Lung microvascular endothelial cell (primary cell): ENCODE results near the gene KRTAP5-5. TPM values are rescaled to one million over a fixed set of nuclear protein-coding genes. Genes with fewer than 3 reads are reported as not detected.
"Not testable (repeated sequence)": the region's sequence is repeated elsewhere in the genome, so short reads cannot be mapped to it uniquely, and the experiment has no call there.

Experiments
- DNase-seq, 2 donors: peaks; one replicate each; pipeline versions ENCODE4 v3.0.0 to v3.0.0-alpha.2; 2010; ENCODE audit warnings: low read depth in 2 of 2
- total RNA-seq: library from RNA; depleted of rRNA; stranded (reverse); fragments of >200 nt; gene quantifications from 2 replicates; pipeline ENCODE4 v1.2.1, GENCODE V29; 2014

KRTAP5-5 gene
- total RNA-seq, 1 donor from 2014 or later = not detected

DNA sequence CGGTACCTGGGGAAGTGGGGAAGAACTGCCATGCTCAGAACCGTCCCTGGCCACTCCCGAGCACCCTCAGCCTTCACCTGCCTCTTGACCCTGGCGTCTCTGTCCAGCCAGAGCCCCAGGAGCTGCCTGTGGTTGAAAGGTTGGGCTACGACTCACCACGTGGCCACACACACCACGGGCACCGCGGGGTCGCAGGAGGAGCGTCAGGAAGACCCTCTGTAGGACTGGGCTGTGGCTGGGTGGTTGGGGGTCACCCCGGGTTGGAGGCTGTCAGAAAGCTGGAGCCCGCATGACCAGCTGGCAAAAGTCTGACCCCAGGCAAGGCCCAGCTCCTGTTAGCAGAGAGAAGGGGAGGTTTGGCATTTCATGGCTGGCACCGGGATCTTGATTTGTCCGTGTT, 11.5 kb downstream of the KRTAP5-5 start:
- DNase-seq = no peak

DNA sequence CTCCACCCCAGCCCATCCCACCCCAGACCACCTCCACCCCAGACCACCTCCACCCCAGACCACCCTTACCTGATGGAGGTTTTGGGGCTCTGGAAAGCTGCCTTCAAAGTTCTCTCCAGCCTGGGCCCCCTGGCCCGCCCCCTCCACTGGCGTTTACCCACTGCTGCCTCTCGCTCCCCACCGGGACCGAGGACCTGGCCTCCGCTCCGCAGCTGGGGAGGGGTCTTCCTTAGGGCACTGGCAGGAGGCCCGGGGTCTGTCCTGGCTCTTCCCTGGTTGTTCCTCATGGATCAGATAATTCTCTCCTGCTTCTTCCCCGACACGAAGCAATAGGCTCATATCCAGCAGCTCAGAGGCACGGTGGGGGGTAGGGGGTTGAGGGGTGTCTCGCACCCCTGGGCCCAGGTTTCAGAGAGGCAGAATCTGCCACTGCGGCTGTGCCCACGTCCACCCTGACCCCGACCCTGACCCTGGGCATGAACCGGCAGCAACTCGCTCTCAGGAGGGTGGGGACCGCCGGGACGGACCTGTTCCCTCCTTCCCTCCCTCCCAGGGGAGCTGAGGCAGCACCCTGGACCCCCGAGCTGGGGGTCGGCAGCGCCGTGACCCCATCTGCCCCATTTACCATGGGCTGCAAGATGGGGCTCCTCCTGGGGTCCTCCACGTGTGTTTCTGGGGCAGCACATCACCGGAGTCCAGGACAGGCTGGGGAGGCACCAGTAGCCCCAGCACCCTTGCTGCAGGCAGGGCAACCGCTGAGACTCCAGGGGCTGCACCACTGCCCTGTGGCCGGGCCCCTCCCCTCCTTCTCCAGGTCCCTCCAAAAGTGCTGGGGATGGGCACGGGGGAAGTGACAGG, 12.9 kb downstream of the KRTAP5-5 start:
- no peak for DNase-seq

DNA sequence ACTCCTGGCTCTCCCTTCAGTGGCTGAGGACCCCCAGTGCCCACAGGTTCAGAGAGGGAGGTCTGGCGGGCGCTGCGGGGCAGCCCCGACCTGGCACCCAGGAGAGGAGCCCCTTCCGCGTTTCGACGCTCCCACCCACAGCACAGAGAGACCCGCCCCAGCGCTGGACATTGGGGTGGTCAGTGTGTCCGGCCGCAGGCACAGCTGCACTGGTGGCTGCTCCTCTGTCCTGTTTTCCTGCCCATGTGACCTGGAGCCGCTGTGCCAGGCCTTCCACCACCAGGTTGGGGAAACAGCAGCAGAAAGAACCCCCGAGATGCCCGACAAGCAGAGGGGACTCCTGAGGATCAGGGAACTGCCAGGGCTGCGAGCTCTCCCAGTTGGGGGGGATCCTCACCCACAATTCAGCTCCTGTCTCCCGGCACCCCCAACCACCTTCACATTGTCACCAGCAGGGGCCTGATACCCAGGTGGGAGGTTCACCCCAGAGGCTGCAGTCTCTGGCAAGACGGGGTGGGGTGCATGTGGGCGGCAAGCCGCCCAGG, 13.6 kb downstream of the KRTAP5-5 start:
- no peak for DNase-seq

DNA sequence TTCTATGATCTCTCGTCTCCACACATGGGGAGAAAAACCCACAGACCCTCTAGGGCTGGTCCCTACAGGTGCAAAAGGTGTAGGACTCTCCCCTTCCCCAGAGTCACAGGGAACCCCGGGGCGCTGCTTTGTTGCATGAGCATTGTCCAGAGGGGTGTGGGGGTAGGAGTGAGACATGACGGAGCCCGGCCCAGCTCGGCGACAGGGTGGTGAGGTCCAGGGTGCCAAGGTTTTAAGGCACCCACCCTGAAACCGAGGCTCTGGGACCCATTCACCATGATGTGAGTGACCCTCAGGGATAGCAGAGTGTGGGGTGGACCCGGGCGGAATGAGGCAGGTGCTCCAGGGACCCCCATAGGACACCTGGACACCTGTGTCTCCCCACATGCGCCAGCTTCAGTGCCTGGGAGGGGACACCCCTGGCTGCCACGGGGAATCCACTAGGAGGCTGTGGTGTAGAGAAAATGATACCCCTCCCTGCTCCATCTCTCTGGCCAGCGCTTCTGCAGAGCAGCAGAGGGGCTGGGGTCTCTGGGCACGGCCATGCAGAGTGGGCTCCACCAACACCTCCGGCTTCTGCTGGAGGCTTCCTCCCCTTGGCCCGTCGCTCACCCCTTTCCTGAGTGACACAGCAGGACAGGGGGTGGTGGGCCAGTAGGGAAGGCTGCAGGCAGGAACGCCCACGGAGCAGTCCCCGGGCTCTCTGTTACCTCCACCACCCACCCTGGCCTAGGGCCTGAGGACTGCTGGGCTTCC, 15.2 kb downstream of the KRTAP5-5 start:
- no peak for DNase-seq

DNA sequence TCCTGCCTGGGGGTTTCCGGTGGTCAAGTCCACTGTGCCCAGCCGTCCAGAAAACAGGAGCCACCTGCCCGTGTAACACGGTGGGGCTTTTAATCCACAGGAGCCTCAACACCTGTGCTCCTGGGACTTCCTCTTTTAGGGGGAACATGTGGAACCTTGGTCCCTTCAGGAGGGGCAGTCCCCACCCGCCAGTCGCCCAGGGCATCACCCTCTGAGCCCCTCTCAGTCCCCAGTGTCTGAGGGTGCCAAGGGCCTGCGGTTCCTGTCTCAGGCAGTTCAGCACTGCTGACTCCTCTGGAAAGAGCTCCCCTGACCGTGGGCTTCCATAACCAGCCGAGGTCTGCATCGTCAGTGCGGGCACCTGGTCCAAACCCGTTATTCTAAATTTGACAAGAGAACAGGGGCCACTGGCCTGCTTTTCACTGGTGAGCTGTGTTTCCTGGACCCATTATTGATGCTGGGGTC, 15.8 kb downstream of the KRTAP5-5 start:
- no peak for DNase-seq

DNA sequence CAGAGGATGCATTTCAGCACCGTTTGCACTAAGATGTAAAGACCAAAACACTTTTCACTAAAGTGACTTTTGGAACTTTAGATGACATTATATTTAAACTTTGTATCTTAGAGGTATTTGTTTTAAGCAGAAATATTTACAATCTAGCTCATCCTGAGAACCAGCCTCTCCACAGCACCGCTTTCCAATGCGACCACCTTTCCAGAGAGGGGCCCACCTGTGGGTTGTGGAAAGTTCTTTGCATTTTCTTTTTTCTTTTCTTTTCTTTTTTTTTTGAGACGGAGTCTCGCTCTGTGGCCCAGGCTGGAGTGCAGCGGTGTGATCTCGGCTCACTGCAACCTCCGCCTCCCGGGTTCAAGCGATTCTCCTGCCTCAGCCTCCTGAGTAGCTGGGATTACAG, 17.0 kb downstream of the KRTAP5-5 start:
- DNase-seq = not testable (repeated sequence)

DNA sequence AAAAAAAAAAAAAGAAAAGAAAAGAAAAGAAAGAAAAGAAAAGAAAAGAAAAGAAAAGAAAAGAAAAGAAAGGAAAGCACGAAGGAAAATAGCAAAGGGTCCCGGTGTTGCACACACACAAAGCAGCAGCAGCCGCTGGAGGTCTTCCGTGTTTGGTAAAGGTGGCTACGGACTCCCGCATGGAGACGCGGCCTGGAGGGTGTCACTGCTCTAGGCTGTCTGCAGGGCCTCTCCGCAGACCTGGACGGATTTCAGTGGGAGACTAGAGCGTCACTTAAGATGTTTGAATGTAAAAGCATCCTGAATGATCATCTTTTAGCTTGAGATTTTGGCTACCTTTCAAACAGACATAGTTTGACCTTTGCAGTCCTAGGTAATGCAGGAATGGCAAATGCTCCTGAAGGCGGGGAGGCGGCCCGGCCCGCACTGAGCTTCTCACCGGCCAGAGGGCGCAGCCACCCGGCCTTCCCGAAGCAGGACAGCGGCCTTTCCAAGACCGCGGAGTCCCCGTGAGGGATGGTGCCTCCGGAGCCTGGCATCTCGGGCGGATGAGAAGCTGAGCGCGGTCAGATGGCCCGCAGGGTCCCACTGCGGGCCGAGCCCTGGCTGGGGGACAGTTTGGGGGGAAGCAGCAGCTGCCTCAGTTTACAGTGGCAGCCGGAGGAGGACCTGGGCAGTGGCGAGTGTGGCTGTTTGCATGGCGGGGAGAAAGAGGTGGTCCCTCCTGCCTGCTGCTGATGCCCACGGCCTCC, 18.5 kb downstream of the KRTAP5-5 start:
- no peak for DNase-seq

DNA sequence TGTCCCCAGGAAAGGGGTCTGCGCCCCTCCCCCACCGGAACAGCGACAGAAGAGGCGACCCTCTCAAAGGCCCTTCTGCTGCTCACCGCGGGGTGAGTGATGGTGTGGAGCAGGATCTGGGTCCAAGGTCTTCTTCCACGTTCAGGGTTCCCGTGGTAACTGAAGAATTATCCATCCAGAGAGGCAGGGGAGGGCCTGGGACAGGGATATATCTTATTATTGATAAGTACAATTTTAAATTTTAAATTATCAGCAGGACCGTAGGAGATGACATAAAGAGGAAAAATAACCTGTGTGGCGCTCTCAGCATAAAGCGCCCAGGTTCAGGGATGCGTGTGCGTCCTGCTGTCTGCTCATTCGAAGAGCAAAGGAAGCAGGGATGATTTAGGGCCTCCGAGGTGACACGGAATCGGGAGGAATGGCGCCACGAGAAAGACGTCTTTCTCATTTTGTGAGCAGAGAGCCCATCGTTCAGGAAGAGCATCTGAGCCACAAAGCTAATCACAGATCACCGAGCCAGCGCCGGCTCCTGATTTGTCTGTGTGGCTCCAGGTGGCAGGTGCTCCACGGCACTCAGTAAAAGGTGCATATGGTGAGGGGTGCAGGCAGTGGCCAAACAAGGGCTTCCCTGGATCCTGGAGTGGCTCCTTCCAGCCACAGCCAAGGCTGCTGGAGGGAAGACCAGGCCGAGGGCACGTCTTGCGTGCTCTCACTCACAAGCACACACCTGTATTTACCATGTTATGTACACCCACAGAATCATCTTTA, 19.3 kb downstream of the KRTAP5-5 start:
- DNase-seq = no peak

DNA sequence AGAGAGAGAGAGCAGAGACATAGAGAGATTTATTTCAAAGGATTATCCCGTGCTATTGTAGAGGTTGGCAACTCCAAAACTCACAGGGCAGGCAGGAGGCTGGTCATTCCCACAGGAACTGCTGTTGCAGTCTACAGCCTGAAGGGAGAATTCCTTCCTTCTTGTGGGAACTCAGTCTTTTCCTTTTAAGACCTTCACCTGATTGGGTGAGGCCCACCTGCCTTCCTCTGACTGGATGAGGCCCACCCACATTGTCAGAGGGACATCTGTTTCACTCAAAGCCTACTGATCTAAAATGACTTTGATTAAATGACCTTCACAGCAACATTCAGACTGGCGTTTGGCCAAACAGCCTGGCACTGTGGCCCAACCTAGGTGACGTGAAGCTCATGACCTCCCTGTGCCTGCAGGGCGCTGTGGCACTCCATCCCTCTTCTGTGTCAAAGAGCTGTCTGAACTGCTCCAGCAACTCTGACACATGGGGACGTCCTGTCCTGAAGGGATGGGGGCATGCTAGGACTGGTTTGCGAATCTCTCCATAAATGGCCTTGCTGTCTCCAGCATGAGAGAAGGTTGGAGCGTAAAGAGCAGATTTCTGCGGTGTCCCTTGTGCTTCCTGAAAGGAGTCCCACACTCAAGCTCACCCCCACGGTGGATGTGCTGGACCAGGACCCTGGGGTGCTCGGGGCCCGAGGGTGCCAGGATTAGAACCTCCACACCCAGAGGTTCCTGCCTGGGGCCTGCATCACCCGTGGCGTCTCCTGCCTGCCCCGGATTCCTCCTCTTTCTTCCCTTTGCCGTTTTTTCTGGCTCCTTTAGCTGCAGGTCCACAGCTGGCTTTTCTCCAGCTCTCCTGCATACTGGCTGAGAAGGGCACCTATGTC, 20.7 kb downstream of the KRTAP5-5 start:
- no peak for DNase-seq

DNA sequence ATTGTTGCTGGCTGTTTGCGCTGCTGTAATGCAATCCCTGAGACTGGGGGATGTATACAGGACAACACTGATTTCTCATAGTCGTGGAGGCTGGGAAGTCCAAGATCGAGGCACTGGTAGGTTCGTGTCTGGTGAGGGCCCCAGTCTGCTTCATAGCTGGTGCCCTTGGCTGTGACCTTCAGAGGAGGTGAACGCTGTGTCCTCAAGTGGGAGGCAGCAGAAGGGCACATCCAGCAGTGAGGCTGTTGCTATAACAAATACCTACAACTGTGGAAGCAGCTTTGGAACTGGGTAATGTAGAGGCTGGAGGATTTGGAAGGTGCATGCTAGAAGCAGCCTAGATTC, 21.3 kb downstream of the KRTAP5-5 start:
- no peak for DNase-seq

DNA sequence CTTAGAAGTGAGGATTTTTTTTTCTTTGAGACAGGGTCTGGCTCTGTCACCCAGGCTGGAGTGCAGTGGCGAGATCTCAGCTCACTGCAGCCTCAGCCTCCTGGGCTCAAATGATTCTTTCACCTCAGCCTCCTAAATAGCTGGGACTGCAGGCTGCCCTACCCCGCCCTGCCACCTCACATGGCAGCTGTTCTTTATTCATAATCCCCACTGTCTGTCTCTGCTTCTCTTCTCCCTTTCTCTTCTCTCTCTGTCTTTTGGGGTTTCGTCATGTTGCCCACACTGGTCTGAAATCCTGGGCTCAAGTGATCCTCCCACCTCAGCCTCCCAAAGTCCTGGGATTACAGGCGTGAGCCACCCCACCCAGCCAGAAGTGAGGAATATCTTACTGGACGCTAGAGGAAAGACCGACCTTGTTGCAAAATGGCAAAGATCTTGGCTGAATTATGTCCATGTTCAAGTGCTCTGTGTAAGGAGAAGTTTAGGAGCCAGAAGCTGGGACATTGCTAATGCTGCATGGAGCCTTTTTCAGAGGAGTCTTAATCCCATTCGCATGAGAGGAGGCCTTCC, 21.9 kb downstream of the KRTAP5-5 start:
- DNase-seq = no peak

DNA sequence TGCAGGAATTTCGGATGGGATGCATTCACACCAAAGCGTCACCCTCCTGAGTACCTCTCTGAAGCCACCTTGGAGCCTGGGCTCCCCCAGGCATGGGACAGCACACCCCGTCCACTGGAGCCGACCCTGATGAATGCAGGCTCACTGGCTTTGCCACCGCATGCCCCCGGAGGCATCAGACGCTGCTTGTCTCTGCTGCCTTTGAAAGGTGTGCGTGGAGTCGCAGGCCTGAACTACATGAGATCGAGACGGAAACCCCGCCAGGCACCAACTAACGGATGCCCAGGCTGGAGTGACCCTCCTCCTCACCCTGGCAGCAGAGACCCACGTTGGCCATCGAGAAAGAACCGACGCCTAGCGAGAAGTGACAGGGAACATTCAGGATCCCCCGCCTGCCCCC, 22.5 kb downstream of the KRTAP5-5 start:
- no peak for DNase-seq

DNA sequence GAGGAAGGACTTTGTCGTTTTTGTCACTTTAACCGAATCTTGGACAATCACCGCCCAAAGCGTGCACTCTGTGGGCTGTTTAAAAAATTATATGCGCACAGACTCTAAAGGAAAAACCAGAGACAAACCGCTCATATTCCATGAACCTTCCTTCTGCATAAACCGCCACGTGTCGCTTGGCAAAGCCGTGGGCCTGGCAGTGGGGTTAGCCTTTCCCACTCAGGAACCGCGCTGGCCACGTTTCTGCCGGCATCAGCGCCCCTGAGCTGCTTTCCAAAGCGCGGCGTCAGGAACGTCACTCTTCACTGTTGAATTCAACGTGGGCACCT, 22.8 kb downstream of the KRTAP5-5 start:
- DNase-seq = no peak

DNA sequence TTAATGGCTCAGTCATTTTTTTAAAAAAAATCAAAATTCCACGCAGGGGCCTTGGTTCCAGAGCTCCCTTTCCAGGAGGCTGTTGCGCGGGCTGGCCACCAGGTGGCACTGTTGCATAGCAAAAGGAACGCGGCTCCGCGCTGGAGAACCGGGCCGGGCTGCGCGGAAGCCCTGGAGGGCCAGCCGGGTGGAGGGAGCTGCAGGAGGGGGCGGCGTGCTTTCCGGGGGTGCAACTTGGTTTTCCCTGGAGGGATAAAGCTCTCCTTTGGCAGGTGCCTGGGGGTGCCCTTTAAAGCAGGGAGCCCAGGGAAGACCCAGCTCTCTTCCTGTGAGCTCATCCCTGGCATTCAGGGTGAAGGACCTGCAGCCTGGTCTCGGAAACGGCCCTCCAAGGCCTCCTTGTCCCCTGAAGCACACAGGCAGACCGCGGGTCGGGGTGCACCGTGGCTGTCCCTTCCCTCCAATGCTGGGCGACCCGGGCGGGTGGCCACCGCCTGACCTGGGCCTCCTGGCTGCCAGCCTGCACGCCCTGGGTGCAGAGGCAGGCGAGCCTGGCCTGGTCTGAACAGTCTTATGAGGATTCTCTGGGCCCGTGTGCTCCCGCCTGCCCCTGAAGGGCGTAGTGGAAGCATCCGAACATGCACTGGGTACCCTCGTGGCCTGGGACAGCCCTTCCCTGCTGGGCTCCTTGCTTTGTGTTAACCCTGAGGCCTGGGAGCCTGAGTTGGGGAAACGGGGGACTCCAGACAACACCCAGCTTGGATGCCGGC, 23.4 kb downstream of the KRTAP5-5 start:
- peak; percentile 43 to 84 for DNase-seq

DNA sequence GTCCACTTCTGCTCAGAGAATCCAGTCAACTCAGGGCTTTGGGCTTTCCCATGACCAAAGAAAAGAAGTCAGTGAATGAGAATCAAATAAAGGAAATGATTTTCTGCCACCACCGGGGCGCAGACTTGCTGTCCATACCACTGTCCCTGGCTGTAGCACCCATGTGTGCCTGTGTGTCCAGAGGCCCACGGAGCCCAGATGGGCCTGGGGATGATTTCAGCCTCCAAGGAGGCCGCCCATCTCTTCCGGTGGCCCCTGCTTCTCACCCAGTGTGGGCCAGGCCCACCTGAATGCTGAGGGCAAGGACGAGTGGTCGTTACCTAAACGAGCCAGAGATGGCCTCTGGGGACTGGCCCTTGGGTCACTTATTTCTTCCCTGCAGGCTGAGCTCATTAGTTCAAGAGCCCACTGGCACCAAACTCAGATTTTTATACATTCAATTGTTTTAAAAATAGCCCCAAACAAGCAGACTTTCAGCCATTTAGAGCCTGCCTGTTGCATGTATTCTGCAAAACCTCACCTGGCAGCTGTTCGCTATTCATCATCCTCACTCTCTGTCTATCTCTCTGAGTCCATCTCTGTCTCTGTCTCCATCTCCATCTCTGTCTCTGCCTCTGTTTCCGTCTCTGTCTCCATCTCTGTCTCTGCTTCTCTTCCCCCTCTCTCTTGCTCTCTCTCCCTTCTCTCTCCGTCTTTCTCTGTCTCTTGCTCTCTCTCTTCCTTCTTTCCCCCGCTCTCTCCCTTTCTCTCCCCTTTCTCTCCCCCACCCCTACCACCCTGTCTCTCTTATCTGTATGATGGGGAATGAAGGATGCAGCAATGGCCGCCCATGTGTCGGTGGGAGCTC, 24.2 kb downstream of the KRTAP5-5 start:
- peak in 1 of 2 donors; percentile 45 for DNase-seq

DNA sequence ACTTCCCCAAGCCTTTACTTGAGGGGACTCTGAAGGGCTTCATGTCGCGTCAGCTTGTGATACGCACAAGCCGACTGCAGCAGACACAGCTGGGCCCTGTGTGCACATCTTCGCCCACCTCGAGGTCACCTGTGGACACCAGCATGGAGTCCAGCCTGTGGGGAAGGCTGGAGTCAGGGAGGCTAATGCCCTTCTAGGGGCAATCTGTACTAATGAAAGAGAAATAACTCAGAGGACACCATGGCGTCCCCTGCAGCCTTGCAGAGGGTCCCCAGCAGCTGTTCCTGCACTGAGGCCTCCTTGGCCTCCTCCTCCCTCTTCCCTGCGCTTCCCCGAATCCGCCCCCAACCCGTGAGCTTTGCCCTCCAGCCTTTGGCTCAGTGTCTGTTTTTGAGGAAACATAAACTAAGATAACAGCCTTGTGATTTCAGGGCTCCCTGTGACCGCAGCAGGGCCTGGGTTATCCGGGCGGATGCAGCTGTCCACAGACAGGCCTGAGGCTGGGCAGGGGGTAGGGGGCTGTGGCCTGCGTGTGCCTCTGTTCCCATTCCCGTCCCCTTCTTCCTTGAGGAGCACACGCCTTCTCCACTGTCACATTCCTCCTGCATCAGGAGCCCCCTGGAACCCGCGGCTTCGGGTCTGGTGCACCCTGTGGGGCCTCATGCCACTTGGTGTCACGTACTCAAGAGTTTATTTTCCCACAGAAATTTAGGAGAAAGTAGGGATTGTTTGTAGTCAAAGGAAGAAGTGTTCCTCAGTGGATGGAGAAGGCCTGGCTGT, 25.0 kb downstream of the KRTAP5-5 start:
- DNase-seq = peak in 1 of 2 donors; percentile 91
